HCT116 (cell line): Measurements from ENCODE around the gene MTHFSD. TPM values are rescaled to one million over a fixed set of nuclear protein-coding genes. Genes with fewer than 3 reads are reported as not detected.

Source experiments
- total RNA-seq: library from RNA; stranded (reverse); gene quantifications from one replicate; pipeline ENCODE4 v1.2.1, GENCODE V29; 2021; ENCODE audit not compliant: unreplicated experiment

Gene MTHFSD
- total RNA-seq, 1 experiment from 2014 or later: 33.1 TPM

Other genes with a start within 250 kb of the MTHFSD start
- gene FOXF1, start 44.7 kb downstream of the MTHFSD start, total RNA-seq: 2.4 TPM
- gene FOXC2, start 11.6 kb upstream of the MTHFSD start, total RNA-seq: 0.22 TPM
- gene FOXL1, start 23.3 kb upstream of the MTHFSD start, total RNA-seq: 7.5 TPM